Keratinocyte (primary cell): ENCODE measurements around the gene TBC1D2. TPM values are rescaled to one million over a fixed set of nuclear protein-coding genes. Genes with fewer than 3 reads are reported as not detected.

Source experiments
- DNase-seq: peaks from one replicate; pipeline ENCODE4 v3.0.0-alpha.2; 2011; ENCODE audit warnings: low read depth, missing footprints, low spot score
- FAIRE-seq: peaks from 2 replicates; lab custom pipeline; 2011; peaks lifted over from hg19 to GRCh38; lab: Jason Lieb, UNC
- H2AFZ ChIP-seq: 2 replicates; pipeline ENCODE4 v1.6.0; 2012; ENCODE audit warnings: low read length, control low read depth, inconsistent platforms; ENCODE audit not compliant: control insufficient read depth
- H3K27ac ChIP-seq: 2 replicates; pipeline ENCODE4 v1.5.1; 2011; ENCODE audit warnings: low read length; ENCODE audit not compliant: control insufficient read depth, insufficient read depth
- H3K27me3 ChIP-seq: 3 replicates; pipeline ENCODE4 v1.6.0; 2011; ENCODE audit warnings: low read length; ENCODE audit not compliant: control insufficient read depth, insufficient read depth; ENCODE audit errors: extremely low read depth
- H3K36me3 ChIP-seq, 2 experiments: 2 replicates in 1 of 2; 3 replicates in 1 of 2; pipeline ENCODE4 v1.5.1; 2011; ENCODE audit warnings: low read length in 2 of 2, mild to moderate bottlenecking in 1 of 2; ENCODE audit not compliant: control insufficient read depth in 2 of 2, insufficient read depth in 2 of 2; ENCODE audit errors: extremely low read depth in 1 of 2
- H3K4me1 ChIP-seq: 3 replicates; pipeline ENCODE4 v1.5.1; 2011; ENCODE audit warnings: low read length; ENCODE audit not compliant: control insufficient read depth, insufficient read depth; ENCODE audit errors: extremely low read depth
- H3K4me2 ChIP-seq: 3 replicates; pipeline ENCODE4 v1.6.0; 2011; ENCODE audit warnings: low read depth, low read length; ENCODE audit not compliant: control insufficient read depth, insufficient read depth; ENCODE audit errors: extremely low read depth
- H3K4me3 ChIP-seq, 3 experiments: fragments of 200-600 bp in 1 of 3; sonication (generic) in 1 of 3; 2 replicates in 2 of 3; 3 replicates in 1 of 3; pipeline ENCODE4 v1.5.1; 2011 to 2016; ENCODE audit warnings: low read length in 3 of 3, mild to moderate bottlenecking in 3 of 3, control low read depth in 2 of 3, inconsistent platforms in 1 of 3, low read depth in 1 of 3, mixed read lengths in 1 of 3, mixed run types in 1 of 3, moderate library complexity in 1 of 3; ENCODE audit not compliant: control insufficient read depth in 2 of 3, insufficient read depth in 2 of 3; ENCODE audit errors: extremely low read depth in 1 of 3
- H3K79me2 ChIP-seq: 2 replicates; pipeline ENCODE4 v1.6.0; 2012; ENCODE audit warnings: low read length; ENCODE audit not compliant: control insufficient read depth, insufficient read depth
- H3K9ac ChIP-seq: 3 replicates; pipeline ENCODE4 v1.6.0; 2011; ENCODE audit warnings: low read length; ENCODE audit not compliant: control insufficient read depth, insufficient read depth; ENCODE audit errors: extremely low read depth
- H3K9me1 ChIP-seq: 3 replicates; pipeline ENCODE4 v1.6.0; 2011; ENCODE audit warnings: low read length; ENCODE audit not compliant: control insufficient read depth, insufficient read depth; ENCODE audit errors: extremely low read depth
- H3K9me3 ChIP-seq: 2 replicates; pipeline ENCODE4 v1.5.1; 2012; ENCODE audit warnings: low read depth, low read length; ENCODE audit not compliant: control insufficient read depth
- H4K20me1 ChIP-seq: 3 replicates; pipeline ENCODE4 v1.6.0; 2011; ENCODE audit warnings: low read length; ENCODE audit not compliant: control insufficient read depth, insufficient read depth; ENCODE audit errors: extremely low read depth
- CTCF ChIP-seq, 3 experiments: IDR thresholded peaks in 1 of 3; conservative IDR thresholded peaks in 1 of 3; optimal IDR thresholded peaks in 1 of 3; 2 replicates in 2 of 3; 3 replicates in 1 of 3; pipeline versions ENCODE3 to v1.5.1; 2011; ENCODE audit warnings: low read length in 3 of 3, mild to moderate bottlenecking in 3 of 3, moderate library complexity in 2 of 3, control low read depth in 1 of 3, inconsistent platforms in 1 of 3; ENCODE audit not compliant: insufficient read depth in 2 of 3; ENCODE audit errors: extremely low read depth in 1 of 3
- EZH2 ChIP-seq: IDR thresholded peaks from one replicate; pipeline ENCODE4 v1.6.1; 2012; ENCODE audit warnings: inconsistent platforms, mild to moderate bottlenecking, low read length, moderate library complexity
- dilution Hi-C: fragments of 300-500 bp; cut with MboI; formaldehyde crosslinking; loops from one replicate; pipeline ENCODE4 v1.7.0; 2020; ENCODE audit warnings: low sequenced_read_pairs; ENCODE audit not compliant: extremely low pct_ligation_motif_present
- polyA plus RNA-seq, 5 experiments: library from polyadenylated mRNA; depleted of rRNA in 3 of 5; stranded (reverse) in 3 of 5; stranded (forward) in 1 of 5; unstranded in 1 of 5; fragments of >200 nt; gene quantifications; 1 replicate in 1 of 5; 2 replicates in 3 of 5; 3 replicates in 1 of 5; pipeline versions ENCODE4 v1.2.1 to v1.2.3, GENCODE V29; 2011 to 2012; ENCODE audit warnings: missing spikeins in 2 of 5, low read depth in 1 of 5, low replicate concordance in 1 of 5
- small RNA-seq, 3 experiments: library from RNA; depleted of rRNA; stranded (forward); fragments of <200 nt; gene quantifications; one replicate each; pipeline ENCODE3, GENCODE V24; 2012; ENCODE audit warnings: low read depth in 3 of 3, low replicate concordance in 1 of 3; ENCODE audit not compliant: insufficient read length in 3 of 3

Gene TBC1D2
- polyA plus RNA-seq, 1 donor (not counting 4 experiments of a cell fraction or from before 2014, with no cell fraction given): 59.2 TPM

- Histone ChIP-seq H3K4me3 (no peak overlapping the region), H3K9ac (no peak overlapping the region), H3K4me1 (peaks cover 26% of the 10 kb centered on the region), H3K4me2 (no peak overlapping the region), H4K20me1 (peaks cover 3% of the 10 kb centered on the region), H2AFZ (no peak overlapping the region), H3K27me3 (no peaks in the 10 kb centered on the region), H3K36me3 (peaks cover 0 to 14% of the 10 kb centered on the region in 2 experiments), H3K79me2 (peaks cover 2% of the 10 kb centered on the region), H3K27ac (no peak overlapping the region), H3K9me3 (no peaks in the 10 kb centered on the region), H3K9me1 (no peaks in the 10 kb centered on the region)
- dilution Hi-C loops: no loop called here
- TF ChIP-seq EZH2 (no peak), CTCF (optimal IDR thresholded peaks at IDR 0.05 in 1 of 3, IDR thresholded peaks at IDR 0.05 in 1 of 3, conservative IDR thresholded peaks at IDR 0.05 in 1 of 3; ENCODE audit: extremely low read depth in 1 of 3, insufficient read depth in 2 of 3, low read length in 3 of 3) (no peak)
- no peak for FAIRE-seq
- no peak for DNase-seq
Measured at GRCh38 chr9:98150164-98150563, 105.3 kb downstream of the TBC1D2 start.

GRCh38 chr9:98149422-98149821 lies 106.0 kb downstream of the TBC1D2 start:
- no peak overlapping the region for H2AFZ ChIP-seq
- no peaks in the 10 kb centered on the region for H3K9me3 ChIP-seq
- H4K20me1 ChIP-seq: peaks cover 3% of the 10 kb centered on the region
- dilution Hi-C loops: no loop called here
- peaks cover 31% of the 10 kb centered on the region for H3K4me1 ChIP-seq
- H3K27me3 ChIP-seq: no peaks in the 10 kb centered on the region
- no peak overlapping the region for H3K4me3 ChIP-seq
- peaks cover 0 to 16% of the 10 kb centered on the region in 2 experiments for H3K36me3 ChIP-seq
- H3K27ac ChIP-seq: no peak overlapping the region
- H3K9ac ChIP-seq: no peak overlapping the region
- no peaks in the 10 kb centered on the region for H3K9me1 ChIP-seq
- H3K4me2 ChIP-seq: no peak overlapping the region
- H3K79me2 ChIP-seq: peaks cover 4% of the 10 kb centered on the region
- DNase-seq (no peak), FAIRE-seq (no peak)
- TF ChIP-seq CTCF (optimal IDR thresholded peaks at IDR 0.05 in 1 of 3, IDR thresholded peaks at IDR 0.05 in 1 of 3, conservative IDR thresholded peaks at IDR 0.05 in 1 of 3; ENCODE audit: extremely low read depth in 1 of 3, insufficient read depth in 2 of 3, low read length in 3 of 3) (no peak), EZH2 (no peak)

Small RNA genes within 50 kb of the gene (small RNA-seq; reads per million reads assigned to genes)
- gene MIR6854: 0.07 to 4.0 (median 0.50) reads per million in 3 experiments

Other genes with a start within 250 kb of the TBC1D2 start
- gene NANS, start 198.9 kb downstream of the TBC1D2 start, polyA plus RNA-seq: 47.7 to 73.8 TPM (median 63.1 TPM) in 3 replicates
- gene TRIM14, start 136.4 kb downstream of the TBC1D2 start, polyA plus RNA-seq: 19.8 to 36.9 TPM (median 22.1 TPM) in 3 replicates
- gene CORO2A, start 63.0 kb downstream of the TBC1D2 start, polyA plus RNA-seq: 30.9 to 45.2 TPM (median 31.7 TPM) in 3 replicates